PC-3 (cell line): Measurements from ENCODE around the gene CYP1B1.

Source experiments
- CTCF ChIP-seq: fragments of 300-600 bp; sonication (generic); conservative IDR thresholded peaks from 2 replicates; pipeline ENCODE4 v1.5.1; 2017; ENCODE audit warnings: antibody characterized with exemption, low read depth, mild to moderate bottlenecking, low read length
- EZH2 ChIP-seq: fragments of 300-600 bp; sonication (generic); IDR thresholded peaks from one replicate; pipeline ENCODE4 v1.6.1; 2017; ENCODE audit warnings: antibody characterized with exemption, mild to moderate bottlenecking, low read length; ENCODE audit not compliant: unreplicated experiment

DNA sequence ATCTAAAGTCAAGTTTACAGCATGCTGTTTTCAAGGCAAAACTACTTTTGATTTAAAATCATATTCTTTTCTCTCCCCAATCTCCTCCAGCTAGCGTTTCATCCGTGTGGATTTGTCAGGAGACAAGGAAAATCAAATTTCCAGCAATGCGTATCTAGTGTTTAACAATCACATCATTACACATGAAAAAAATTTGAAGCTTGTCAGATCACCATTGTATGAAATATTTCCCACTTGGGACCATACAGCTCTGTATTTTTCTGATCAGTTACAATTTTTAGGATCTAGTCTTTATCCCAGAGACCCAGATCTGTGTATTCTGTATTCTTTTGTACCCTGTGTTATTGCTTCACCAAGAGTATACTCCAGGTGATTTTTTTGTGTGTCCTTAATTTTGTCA lies 28.6 kb upstream of the CYP1B1 start:
- TF ChIP-seq CTCF (no peak), EZH2 (no peak)
